BE2C (cell line): ENCODE data around the gene OR4Q2.

Experiments
- DNase-seq: peaks from one replicate; pipeline ENCODE4 v3.0.0-alpha.2; 2020
- H3K27me3 ChIP-seq: fragments of 250-450 bp; sonication (Bioruptor Pico); 2 replicates; pipeline ENCODE4 v1.5.1; 2020; ENCODE audit warnings: mild to moderate bottlenecking
- H3K36me3 ChIP-seq: fragments of 250-450 bp; sonication (Bioruptor Pico); 2 replicates; pipeline ENCODE4 v1.5.1; 2020; ENCODE audit warnings: mild to moderate bottlenecking
- H3K4me1 ChIP-seq: fragments of 250-450 bp; sonication (Bioruptor Pico); 2 replicates; pipeline ENCODE4 v1.5.1; 2020
- H3K4me3 ChIP-seq: 2 replicates; pipeline ENCODE4 v1.5.1; 2011; ENCODE audit warnings: low read depth, low read length
- H3K9me3 ChIP-seq: fragments of 250-450 bp; sonication (Bioruptor Pico); 2 replicates; pipeline ENCODE4 v1.5.1; 2020
- CTCF ChIP-seq: IDR thresholded peaks from 2 replicates; pipeline ENCODE4 v1.5.1; 2012; ENCODE audit warnings: mild to moderate bottlenecking, low read depth, low read length

The OR4Q2 gene

GRCh38 chr14:20019257-20019865, 17.4 kb downstream of the OR4Q2 start, which contains the start of gene OR4K14:
Gene OR4K14 (minus strand): TSS chr14:20019307. CDS start chr14:20015193, 4,114 bp downstream.
- DNase-seq, result no peak
- no peaks in the 10 kb centered on the region for H3K9me3 ChIP-seq
- no peaks in the 10 kb centered on the region for H3K36me3 ChIP-seq
- no peak for TF ChIP-seq CTCF
- no peaks in the 10 kb centered on the region for H3K27me3 ChIP-seq
- no peak within 1 kb of the TSS for H3K4me3 ChIP-seq
- H3K4me1 ChIP-seq, result no peaks in the 10 kb centered on the region

- Histone ChIP-seq H3K36me3 (no peaks in the 10 kb centered on the region), H3K4me1 (no peaks in the 10 kb centered on the region), H3K4me3 (no peak overlapping the region), H3K9me3 (no peaks in the 10 kb centered on the region), H3K27me3 (no peaks in the 10 kb centered on the region)
- DNase-seq, result no peak
- no peak for TF ChIP-seq CTCF
Observed at GRCh38 chr14:20031058-20031457, 29.1 kb downstream of the OR4Q2 start.

- DNase-seq, result no peak
- no peaks in the 10 kb centered on the region for H3K27me3 ChIP-seq
- no peaks in the 10 kb centered on the region for H3K36me3 ChIP-seq
- no peaks in the 10 kb centered on the region for H3K4me1 ChIP-seq
- no peak for TF ChIP-seq CTCF
- H3K4me3 ChIP-seq, result no peak overlapping the region
- H3K9me3 ChIP-seq, result no peaks in the 10 kb centered on the region
Observed at GRCh38 chr14:20035449-20035848, 33.5 kb downstream of the OR4Q2 start.

GRCh38 chr14:20035938-20036337, 34.0 kb downstream of the OR4Q2 start, which contains the start of gene OR4K13:
Gene OR4K13 (minus strand): TSS chr14:20036038. CDS start chr14:20034758, 1,280 bp downstream.
- H3K27me3 ChIP-seq, result no peaks in the 10 kb centered on the region
- no peaks in the 10 kb centered on the region for H3K4me1 ChIP-seq
- H3K9me3 ChIP-seq, result no peaks in the 10 kb centered on the region
- no peak for TF ChIP-seq CTCF
- no peak for DNase-seq
- H3K36me3 ChIP-seq, result no peaks in the 10 kb centered on the region
- no peak within 1 kb of the TSS for H3K4me3 ChIP-seq

GRCh38 chr14:20044243-20044642, 42.3 kb downstream of the OR4Q2 start:
- Histone ChIP-seq H3K9me3 (no peaks in the 10 kb centered on the region), H3K4me3 (no peak overlapping the region), H3K36me3 (no peaks in the 10 kb centered on the region), H3K4me1 (no peaks in the 10 kb centered on the region), H3K27me3 (no peaks in the 10 kb centered on the region)
- no peak for DNase-seq
- TF ChIP-seq CTCF, result no peak

- Histone ChIP-seq H3K4me3 (no peak overlapping the region), H3K27me3 (no peaks in the 10 kb centered on the region), H3K36me3 (no peaks in the 10 kb centered on the region), H3K4me1 (no peaks in the 10 kb centered on the region), H3K9me3 (no peaks in the 10 kb centered on the region)
- no peak for TF ChIP-seq CTCF
- DNase-seq, result no peak
Observed at GRCh38 chr14:20048202-20048601, 46.2 kb downstream of the OR4Q2 start.
